ENCODE measurements around the gene CPNE5. TPM values are rescaled to one million over a fixed set of nuclear protein-coding genes. Genes with fewer than 3 reads are reported as not detected.

The CPNE5 gene
- total RNA-seq, 2 experiments from 2014 or later, result 0.19 to 0.28 TPM

DNA sequence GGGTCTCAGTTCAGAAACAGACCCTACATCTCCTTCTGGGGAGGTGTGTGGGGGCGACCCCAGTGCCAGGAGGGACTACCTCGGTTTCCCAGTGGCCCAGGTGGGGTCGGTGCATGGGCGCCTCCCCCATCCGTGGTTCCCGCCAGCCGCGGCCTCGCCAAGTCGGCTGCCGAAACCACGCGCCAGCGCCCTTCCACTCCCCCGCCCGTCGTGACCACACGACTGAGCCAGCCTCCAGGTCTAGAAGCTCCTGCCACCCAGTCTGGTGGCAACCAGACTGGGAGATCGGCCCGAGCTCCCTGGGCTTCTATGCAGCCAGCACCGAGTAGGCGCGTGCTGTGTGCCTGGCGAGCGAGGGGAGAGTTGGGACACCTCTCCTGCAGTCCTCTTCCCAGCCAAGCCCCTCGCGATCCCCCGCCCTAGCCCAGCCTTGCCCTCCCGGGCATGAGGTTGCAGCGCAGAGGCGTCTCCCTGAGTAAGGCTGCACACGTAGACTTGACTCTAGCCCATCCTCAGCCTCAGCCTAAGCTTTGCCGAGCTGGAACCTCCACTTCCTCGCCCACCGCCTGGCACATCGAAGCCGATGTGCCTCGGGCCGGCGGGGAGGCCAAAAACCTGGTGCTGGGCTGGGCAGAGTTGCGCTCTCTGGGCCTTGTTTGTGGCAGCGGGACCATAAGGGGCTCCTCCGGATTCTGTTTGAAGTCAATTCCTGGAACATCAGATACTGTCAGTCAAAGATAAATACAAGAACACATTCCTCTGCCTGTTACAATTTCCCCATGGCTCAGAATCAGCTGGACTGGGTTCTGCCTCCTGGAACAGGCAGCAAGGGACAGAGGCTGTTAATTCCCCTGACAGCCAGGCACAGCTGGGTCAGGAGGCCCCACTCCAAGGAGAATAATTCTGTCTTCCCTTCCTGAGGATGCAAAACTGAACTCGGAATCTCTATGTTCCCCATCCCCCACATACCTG is 1.5 kb upstream of the CPNE5 start:
- Histone ChIP-seq H3K27ac (ENCODE audit: low read depth in 1 of 2, low read length in 2 of 2) (no peak overlapping the region), H3K27me3 (ENCODE audit: control insufficient read depth in 1 of 2, insufficient read depth in 2 of 2, low read length in 2 of 2) (peaks cover 30 to 34% of the 10 kb centered on the region in 2 experiments), H3K36me3 (ENCODE audit: insufficient read depth, low read length) (no peaks in the 10 kb centered on the region), H3K4me1 (ENCODE audit: insufficient read depth, low read length) (peaks cover 19% of the 10 kb centered on the region), H3K9me3 (ENCODE audit: control insufficient read depth in 1 of 2, insufficient read depth in 1 of 2, low read length in 2 of 2) (peaks cover 0 to 15% of the 10 kb centered on the region in 2 experiments), H3K4me3 (ENCODE audit: low read length) (peak overlapping the region; percentile 48)
- H3K9me3 Mint-ChIP-seq, result no peaks in the 10 kb centered on the region
- H3K36me3 Mint-ChIP-seq (ENCODE audit: low read depth), result no peaks in the 10 kb centered on the region
- CTCF ChIA-PET, result interaction anchor here (1.0 kb wide), 1 partner anchor 12 kb away, joined by 3 read pairs; no protein-coding TSS in a partner anchor
- POLR2A ChIA-PET, result no interaction called here
- H3K27me3 Mint-ChIP-seq, result peaks cover 28% of the 10 kb centered on the region
- intact Hi-C loops (cut with DNase I, micrococcal nuclease), result no loop called here
- no peak overlapping the region for H3K27ac Mint-ChIP-seq
- peaks cover 16% of the 10 kb centered on the region for H3K4me1 Mint-ChIP-seq (ENCODE audit: low read depth)
- DNase-seq, result peak in 10 of 14 experiments; percentile 12 to 67 (median 35)
- peak; percentile 52 for ATAC-seq (ENCODE audit: poor library complexity)
- H3K4me3 Mint-ChIP-seq, result peak overlapping the region; percentile 85
- TF ChIP-seq, protein P1, sequence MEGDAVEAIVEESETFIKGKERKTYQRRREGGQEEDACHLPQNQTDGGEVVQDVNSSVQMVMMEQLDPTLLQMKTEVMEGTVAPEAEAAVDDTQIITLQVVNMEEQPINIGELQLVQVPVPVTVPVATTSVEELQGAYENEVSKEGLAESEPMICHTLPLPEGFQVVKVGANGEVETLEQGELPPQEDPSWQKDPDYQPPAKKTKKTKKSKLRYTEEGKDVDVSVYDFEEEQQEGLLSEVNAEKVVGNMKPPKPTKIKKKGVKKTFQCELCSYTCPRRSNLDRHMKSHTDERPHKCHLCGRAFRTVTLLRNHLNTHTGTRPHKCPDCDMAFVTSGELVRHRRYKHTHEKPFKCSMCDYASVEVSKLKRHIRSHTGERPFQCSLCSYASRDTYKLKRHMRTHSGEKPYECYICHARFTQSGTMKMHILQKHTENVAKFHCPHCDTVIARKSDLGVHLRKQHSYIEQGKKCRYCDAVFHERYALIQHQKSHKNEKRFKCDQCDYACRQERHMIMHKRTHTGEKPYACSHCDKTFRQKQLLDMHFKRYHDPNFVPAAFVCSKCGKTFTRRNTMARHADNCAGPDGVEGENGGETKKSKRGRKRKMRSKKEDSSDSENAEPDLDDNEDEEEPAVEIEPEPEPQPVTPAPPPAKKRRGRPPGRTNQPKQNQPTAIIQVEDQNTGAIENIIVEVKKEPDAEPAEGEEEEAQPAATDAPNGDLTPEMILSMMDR (IDR thresholded peaks at IDR 0.05), result no peak

DNA sequence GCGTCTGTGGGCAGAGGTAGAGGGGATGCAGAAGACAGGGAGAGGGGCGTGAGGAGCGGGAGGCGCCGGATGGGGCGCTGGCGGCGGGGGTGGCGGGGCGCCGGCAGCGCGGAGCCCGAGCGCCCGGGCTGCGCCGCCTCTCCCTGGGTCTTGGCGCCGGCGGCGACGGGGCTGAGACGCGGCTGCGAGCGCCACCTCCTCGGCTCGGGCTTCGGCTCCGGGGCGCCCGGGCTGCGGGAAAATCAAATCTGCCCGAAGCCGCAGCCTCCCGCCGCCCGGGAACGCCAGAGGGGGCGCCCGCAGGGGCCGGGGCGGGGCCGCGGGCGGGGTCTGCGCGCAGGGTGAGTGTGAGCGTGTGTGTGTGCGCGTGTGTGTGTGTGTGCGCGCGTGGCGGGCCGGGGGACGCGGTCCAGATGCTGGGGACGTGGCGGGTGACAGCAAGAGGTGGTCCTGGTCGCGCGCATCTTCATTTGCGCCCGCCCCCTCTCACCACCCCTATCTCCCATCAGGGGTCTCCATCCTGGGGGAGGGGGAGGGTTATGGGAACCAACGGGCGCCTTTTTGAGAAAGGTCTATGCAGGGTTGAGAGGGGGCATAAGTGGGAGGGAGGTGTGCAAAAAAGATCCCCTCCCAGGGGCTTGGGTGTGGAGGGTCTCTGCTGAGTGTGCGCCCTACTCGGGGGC is 646 bp upstream of the CPNE5 start:
- Mint-ChIP-seq H3K4me3 (peak overlapping the region; percentile 79), H3K27me3 (peaks cover 28% of the 10 kb centered on the region), H3K27ac (no peak overlapping the region), H3K4me1 (ENCODE audit: low read depth) (peaks cover 16% of the 10 kb centered on the region), H3K9me3 (no peaks in the 10 kb centered on the region), H3K36me3 (ENCODE audit: low read depth) (no peaks in the 10 kb centered on the region)
- no peaks in the 10 kb centered on the region for H3K36me3 ChIP-seq (ENCODE audit: insufficient read depth, low read length)
- peak in 13 of 14 experiments; percentile 19 to 72 (median 32) for DNase-seq
- no peak overlapping the region for H3K27ac ChIP-seq (ENCODE audit: low read depth in 1 of 2, low read length in 2 of 2)
- peak overlapping the region; percentile 48 for H3K4me3 ChIP-seq (ENCODE audit: low read length)
- peaks cover 30 to 34% of the 10 kb centered on the region in 2 experiments for H3K27me3 ChIP-seq (ENCODE audit: control insufficient read depth in 1 of 2, insufficient read depth in 2 of 2, low read length in 2 of 2)
- TF ChIP-seq, protein P1 (IDR thresholded peaks at IDR 0.05), result no peak
- peak; percentile 68 for ATAC-seq (ENCODE audit: poor library complexity)
- ChIA-PET CTCF (interaction anchor here (1.0 kb wide), 1 partner anchor 12 kb away, joined by 3 read pairs; no protein-coding TSS in a partner anchor), POLR2A (no interaction called here)
- H3K4me1 ChIP-seq (ENCODE audit: insufficient read depth, low read length), result peaks cover 19% of the 10 kb centered on the region
- intact Hi-C loops (cut with DNase I, micrococcal nuclease), result no loop called here
- H3K9me3 ChIP-seq (ENCODE audit: control insufficient read depth in 1 of 2, insufficient read depth in 1 of 2, low read length in 2 of 2), result peaks cover 0 to 15% of the 10 kb centered on the region in 2 experiments

DNA sequence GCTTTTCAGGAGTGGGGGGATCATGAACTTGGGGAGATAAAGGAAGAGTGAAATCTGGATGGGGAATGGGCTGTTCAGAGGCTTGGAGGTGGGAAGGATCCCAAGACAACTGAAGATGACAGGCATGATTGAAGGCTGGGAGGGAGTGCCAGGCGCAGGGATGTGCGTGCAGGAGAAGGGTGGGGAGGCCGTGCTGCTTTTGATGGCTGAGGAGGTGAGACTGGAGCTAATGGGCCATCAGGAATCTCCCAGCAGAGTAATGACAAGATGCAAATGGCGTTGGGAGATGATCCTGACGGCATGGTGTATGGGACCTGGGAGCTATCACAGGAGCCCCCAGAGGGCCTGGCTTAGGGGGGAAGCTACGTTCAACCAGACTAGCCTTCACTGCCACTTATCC is 1.6 kb downstream of the CPNE5 start:
- peaks cover 16% of the 10 kb centered on the region for H3K4me1 Mint-ChIP-seq (ENCODE audit: low read depth)
- no peak overlapping the region for H3K27ac Mint-ChIP-seq
- H3K4me3 Mint-ChIP-seq, result peak overlapping the region; percentile 66
- Histone ChIP-seq H3K9me3 (ENCODE audit: control insufficient read depth in 1 of 2, insufficient read depth in 1 of 2, low read length in 2 of 2) (peaks cover 0 to 15% of the 10 kb centered on the region in 2 experiments), H3K36me3 (ENCODE audit: insufficient read depth, low read length) (no peaks in the 10 kb centered on the region), H3K27ac (ENCODE audit: low read depth in 1 of 2, low read length in 2 of 2) (no peak overlapping the region), H3K4me1 (ENCODE audit: insufficient read depth, low read length) (peaks cover 19% of the 10 kb centered on the region), H3K4me3 (ENCODE audit: low read length) (no peak overlapping the region), H3K27me3 (ENCODE audit: control insufficient read depth in 1 of 2, insufficient read depth in 2 of 2, low read length in 2 of 2) (peaks cover 30 to 34% of the 10 kb centered on the region in 2 experiments)
- TF ChIP-seq, protein P1 (IDR thresholded peaks at IDR 0.05), result no peak
- intact Hi-C loops (cut with DNase I, micrococcal nuclease), result no loop called here
- ATAC-seq (ENCODE audit: poor library complexity) (no peak), DNase-seq (no peak)
- peaks cover 28% of the 10 kb centered on the region for H3K27me3 Mint-ChIP-seq
- ChIA-PET CTCF (no interaction called here), POLR2A (no interaction called here)
- H3K36me3 Mint-ChIP-seq (ENCODE audit: low read depth), result no peaks in the 10 kb centered on the region
- H3K9me3 Mint-ChIP-seq, result no peaks in the 10 kb centered on the region
